ENCODE results near the gene ADAMTSL2.

Gene ADAMTSL2

DNA sequence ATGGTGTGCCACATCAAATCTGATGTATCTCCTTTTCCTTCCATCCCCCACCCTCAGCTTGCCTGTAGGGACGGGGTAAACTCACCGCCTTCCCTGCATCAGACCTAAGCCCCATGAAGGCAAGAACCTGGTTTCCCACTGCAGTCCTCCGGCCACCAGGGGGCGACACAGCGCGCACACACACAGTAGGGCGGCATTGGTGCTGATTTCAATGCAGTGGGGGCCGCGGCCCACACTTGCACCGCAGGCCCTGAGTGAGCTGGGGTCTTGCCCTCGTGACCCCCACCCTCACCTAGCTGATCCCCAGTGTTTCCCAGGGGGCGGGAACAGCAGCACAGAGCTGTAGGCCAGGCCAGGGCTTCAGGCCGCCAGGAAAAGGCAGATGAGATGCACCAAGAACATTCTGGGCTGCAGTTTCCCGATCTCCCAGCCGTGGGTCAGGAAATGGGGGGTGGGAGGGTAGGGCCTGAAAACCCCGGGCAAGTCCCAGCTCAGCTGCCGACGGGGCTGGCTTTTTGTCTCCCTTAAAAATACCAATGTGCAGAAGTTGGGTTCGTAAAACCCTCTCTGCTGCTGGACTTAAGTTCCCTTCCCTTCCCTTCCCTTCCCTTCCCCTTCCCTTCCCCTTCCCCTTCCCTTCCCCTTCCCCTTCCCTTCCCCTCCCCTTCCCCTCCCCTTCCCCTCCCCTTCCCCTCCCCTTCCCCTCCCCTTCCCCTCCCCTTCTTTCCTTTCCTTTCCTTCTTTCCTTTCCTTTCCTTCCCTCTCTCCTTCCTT, 55.1 kb downstream of the ADAMTSL2 start:
- DNase-seq (ENCODE audit: low read depth) = no peak

GRCh38 chr9:133590231-133590855, 55.8 kb downstream of the ADAMTSL2 start:
- no peak for DNase-seq (ENCODE audit: low read depth)

- no peak for DNase-seq (ENCODE audit: low read depth)
Measured at GRCh38 chr9:133591116-133591910, 56.8 kb downstream of the ADAMTSL2 start.

DNA sequence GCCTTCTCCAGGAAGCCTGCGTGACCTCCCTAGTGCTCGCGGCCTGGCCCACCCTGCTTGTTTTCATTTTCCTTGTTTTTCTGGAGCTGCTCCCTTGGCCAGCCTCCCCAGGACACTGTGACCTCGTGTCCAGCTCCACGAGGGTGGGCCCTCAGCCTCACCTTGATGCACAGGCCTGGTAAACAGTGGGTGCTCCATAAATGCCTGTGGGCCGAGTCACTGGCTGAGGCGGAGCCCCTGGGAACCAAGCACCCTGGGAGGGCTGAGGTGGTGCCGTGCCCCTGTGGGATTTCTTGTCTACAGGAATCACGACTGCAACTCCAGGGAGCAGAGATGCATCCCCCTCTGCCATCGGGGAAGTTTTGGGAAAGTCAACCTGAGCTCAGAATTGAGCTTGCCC, 57.5 kb downstream of the ADAMTSL2 start:
- no peak for DNase-seq (ENCODE audit: low read depth)

DNA sequence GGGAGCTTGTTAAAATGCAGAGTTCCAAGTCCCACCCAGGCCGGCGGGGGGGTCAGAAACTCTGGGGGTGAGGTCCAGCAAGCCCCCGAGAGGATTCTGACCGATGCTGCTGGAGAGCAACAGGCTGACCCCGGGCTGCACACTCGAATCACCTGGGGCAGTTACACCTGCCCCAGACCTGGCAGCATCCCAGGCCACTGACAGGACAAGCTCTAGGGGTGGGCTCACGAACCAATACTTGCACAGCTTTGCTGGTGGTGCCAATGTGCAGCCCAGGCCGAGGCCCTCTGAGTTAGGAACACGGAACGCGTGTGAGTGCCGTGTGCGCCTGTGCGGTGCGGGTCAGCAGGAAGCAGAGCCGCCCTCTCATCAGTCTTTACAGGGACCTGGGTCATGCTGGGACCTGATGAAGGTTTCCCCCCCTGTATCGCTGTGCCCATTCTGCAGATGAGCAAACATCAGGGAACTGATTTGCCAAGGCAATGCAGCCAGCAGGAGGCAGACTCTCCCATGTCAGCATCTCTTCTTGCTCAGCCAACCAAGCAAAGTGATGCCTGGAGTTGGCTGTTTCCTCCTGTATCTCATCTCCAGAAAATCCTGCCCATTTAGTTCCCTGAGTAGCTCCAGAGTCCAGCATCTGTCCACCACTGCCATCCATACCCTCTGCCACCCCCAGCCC, 58.4 kb downstream of the ADAMTSL2 start:
- DNase-seq (ENCODE audit: low read depth) = no peak

DNA sequence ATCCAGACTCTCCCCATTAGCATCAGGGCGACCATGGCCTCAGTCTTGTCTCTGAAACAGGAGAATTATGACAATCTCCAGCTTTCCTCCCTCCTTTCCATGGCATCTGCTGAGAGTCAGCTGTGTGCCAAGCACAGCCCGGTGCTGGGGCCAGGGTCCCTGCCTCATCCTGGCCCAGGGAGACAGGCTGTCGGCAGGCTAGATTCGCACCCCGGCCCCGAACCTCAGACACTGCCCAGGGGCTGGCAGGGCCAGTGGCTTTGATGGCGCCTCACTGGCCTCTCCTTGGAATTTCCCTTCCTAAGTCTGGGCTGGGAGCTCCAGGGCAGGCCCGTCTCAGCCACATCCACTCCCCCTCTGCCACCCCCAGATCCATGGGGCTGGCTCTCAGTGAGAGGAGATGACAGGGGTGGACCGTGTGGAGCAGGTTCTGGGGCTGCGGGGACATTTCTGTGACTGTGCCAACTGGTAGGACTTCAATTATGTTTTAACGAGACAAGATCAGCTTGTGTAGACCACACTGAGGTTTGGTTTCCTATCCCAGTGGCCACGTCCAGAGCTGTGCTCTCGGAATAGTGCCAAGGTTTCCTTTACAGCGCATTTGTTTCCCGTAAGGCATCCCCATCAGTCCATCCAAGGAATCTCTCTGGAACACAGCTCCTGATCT, 59.2 kb downstream of the ADAMTSL2 start:
- DNase-seq (ENCODE audit: low read depth) = no peak

GRCh38 chr9:133594310-133594709, 59.8 kb downstream of the ADAMTSL2 start:
- no peak for DNase-seq (ENCODE audit: low read depth)

GRCh38 chr9:133595910-133596309, 61.4 kb downstream of the ADAMTSL2 start:
- DNase-seq (ENCODE audit: low read depth) = no peak

DNA sequence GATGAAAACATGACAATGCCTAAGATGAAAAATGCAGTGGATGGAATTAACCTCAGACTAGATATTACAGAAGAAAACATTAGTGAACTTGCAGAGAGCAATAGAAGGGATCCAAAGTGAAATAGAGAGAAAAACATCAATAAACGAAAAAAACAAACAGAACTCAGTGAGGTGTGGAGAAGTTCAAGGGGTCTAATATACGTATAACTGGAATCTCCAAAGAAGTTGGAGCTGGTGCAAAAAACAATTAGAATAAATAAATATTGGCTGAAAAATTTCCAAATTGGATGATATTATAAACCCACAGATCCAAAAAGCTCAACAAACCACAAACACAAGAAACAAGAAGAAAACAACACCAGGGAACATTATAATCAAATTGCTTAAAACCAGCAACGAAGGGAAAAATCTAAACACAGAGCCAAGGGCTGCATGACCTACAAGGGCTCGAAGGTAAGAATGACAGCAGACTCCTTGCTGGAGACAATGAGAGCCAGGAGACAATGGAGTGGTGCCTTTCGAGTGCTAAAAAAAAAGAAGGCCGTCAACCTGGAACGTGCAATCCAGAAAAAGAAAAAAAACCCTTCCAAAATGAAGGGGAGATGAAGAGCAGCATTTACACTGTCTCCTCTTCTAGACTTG, 62.9 kb downstream of the ADAMTSL2 start:
- no peak for DNase-seq (ENCODE audit: low read depth)

- no peak for DNase-seq (ENCODE audit: low read depth)
Measured at GRCh38 chr9:133598978-133599377, 64.5 kb downstream of the ADAMTSL2 start.

- no peak for DNase-seq (ENCODE audit: low read depth)
Measured at GRCh38 chr9:133599470-133600173, 65.1 kb downstream of the ADAMTSL2 start.

DNA sequence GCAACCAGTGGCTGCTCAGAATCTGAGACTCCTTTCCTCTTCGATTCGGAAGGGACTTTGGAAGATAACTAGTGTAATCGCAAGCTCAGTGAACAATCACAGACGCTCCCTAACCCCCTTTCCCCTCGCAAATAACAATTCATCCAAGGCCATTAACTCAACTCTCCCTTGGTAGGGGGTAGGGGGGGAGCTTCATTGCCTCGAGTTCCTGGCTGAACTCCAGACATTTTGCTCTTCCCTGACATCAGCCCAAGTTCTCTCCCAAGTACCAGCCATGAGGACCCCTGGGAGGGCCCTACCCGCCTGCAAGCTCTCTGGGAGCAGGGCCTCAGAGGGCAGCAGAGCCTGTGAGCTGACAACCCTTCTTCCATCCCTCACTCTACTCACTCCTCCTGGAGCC, 66.2 kb downstream of the ADAMTSL2 start:
- no peak for DNase-seq (ENCODE audit: low read depth)

DNA sequence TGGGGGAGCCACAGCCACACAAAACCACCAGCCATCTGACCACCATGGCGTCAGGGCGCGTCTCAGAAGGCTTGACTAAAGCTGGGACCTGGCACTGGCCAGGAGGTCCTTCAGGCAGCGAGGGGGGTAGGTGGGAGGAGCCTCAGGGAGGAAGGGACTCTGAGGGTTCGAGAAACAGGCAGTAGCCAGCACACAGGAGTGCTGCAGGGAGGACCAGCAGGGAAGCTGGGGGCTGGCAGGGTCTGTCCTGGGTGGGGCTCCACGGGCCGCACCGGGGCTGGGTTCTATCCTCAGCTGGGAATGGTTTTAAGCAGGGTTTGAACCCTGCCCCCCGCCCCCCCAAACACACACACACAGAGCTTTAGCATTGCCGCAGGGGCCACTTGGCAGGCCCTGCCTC, 67.2 kb downstream of the ADAMTSL2 start:
- DNase-seq (ENCODE audit: low read depth) = no peak

DNA sequence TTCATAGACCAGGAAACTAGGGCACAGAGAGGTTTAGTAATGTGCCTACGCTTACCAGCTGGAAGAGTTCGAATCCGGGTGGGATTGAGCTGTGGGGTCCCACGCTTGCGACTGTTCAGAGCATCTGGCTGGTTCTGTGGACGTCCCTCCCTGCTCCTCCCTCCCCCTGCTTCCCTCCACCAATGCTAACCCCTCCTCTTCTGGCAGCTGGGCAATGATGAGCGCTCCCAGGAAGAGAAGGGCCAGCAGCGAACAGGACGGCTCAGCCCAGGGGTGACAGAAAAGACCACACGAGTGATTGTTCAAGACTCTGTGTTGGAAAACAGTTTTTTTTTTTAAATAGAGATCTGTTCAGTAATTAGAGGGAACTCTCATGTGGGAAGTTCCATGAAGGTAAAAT, 67.8 kb downstream of the ADAMTSL2 start:
- DNase-seq (ENCODE audit: low read depth) = no peak

DNA sequence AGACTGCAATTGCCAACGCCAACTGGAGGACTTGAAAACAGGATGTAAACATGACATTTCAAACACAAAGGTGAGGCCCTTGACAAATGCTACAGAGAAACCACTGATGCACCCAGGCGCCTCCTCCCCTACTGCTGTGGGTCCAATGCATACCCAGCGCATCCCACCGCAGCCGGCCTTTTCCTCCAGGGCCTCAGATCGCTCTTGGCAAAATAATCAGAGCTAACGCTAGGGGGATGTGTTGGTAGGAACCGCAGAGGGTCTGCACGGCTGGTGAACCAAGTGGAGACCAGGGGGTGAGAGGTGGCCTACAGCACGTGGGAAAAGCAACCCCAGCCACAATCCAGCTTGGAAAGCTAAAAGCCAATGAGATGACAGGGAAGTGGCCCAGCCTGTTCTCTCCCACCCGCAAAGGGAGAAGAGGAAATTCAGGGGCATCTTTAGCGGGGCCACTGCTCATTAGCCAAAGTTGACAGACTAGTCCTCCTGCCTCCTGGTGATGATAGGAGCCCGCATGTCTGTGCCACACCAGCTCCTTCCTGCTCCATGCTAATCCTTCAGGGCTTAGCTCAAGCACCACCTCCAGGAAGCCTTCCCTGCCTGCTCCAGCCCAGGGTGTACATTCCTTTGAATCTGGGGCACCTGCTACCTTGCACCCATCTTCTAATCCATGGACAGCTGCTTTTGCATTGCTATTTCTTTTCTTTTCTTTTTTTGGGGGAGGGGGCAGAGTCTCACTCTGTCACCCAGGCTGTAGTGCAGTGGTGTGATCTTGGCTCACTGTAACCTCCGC, 68.8 kb downstream of the ADAMTSL2 start:
- DNase-seq (ENCODE audit: low read depth) = no peak

GRCh38 chr9:133604214-133604613, 69.7 kb downstream of the ADAMTSL2 start:
- no peak for DNase-seq (ENCODE audit: low read depth)

- no peak for DNase-seq (ENCODE audit: low read depth)
Measured at GRCh38 chr9:133604856-133605255, 70.4 kb downstream of the ADAMTSL2 start.

DNA sequence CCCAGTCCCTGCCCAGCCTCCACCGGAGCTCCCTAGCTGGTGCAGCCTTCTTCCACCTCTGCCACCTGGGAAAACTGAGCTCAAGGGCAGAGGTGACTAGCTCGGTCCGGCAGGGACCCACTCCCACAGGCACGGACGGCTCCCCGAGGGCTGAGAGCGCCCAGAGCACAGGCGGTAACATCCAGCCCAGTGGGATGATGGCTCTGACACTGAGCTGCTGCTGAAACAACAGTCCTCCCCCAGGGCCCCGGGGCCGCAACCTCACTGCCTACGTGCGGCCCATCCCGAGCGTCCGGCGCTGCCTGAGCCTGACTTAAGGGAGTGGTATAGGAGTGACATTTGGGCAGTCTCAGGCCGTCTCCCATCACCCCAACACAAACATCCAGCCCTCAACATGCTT, 70.9 kb downstream of the ADAMTSL2 start:
- no peak for DNase-seq (ENCODE audit: low read depth)

DNA sequence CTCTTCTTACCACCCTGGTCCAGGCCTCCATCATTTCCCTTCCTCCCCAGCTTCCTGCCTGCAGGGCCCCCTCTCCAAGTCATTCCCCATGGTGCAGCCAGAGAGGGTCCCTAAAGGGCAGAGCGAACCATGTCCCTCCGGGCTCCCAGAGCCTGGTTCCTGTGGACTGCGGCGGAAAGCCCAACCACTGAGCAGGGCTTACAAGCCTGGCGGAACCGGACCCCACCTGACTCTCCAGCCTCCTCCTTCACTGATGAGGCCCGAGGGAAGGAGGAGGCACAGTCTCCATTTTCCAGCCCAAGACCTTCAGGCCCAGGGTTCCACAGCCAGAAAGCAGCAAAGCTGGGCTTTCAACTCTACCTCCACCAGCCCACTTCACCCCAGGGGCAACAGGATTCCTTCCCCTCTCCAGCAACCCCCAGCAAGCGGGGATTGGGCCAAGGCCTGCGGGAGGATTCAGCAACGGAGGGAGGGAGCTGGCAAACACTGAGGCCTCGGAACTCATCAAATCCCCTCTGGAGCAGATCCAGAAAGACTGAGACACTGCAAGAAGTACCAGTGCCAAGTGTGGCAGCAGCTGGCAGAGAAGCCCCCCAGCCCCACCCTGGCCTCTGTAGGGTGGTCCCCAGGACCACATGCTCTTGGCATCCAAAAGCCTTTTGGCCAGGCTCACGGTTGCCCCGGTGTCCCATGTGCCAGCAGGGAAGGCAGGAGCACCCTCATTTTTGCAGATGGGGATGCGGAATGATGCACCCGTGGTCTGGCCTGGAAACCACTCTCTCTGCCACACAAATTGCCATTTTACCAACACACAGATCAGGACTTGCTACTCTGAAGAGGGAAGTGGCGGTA, 71.6 kb downstream of the ADAMTSL2 start:
- no peak for DNase-seq (ENCODE audit: low read depth)
